ENCODE data around the gene HBG2. TPM values are rescaled to one million over a fixed set of nuclear protein-coding genes. Genes with fewer than 3 reads are reported as not detected.

HBG2 gene
- polyA plus RNA-seq, 1 donor from 2014 or later: not detected

DNA sequence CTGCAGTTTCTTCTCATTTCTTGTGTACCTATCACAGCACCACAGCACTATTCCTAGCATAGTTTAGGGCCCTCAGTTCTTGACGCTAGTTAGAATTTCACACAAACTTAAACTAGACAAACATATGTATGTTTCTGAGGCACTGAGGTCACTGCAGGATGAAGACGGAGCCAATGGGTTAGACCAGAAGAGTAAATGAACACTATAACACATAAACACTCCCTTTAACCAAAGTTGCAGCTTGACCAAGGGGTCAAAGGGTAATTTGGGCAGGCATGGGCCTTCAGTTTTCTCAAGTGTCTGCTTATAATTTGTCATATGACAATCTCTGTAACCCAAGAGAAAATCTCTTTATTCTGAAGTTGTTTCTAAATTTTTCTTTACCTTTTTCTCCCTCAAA, 28.0 kb upstream of the HBG2 start:
- H4K20me1 ChIP-seq (ENCODE audit: insufficient read depth): no peaks in the 10 kb centered on the region
- TF ChIP-seq MXI1 (conservative IDR thresholded peaks at IDR 0.05; ENCODE audit: poor library complexity, severe bottlenecking) (no peak), TAF1 (IDR thresholded peaks at IDR 0.05; ENCODE audit: low read depth) (no peak), EZH2 (IDR thresholded peaks at IDR 0.05; ENCODE audit: borderline replicate concordance, insufficient read depth, low read length, poor library complexity, severe bottlenecking) (no peak), SMC3 (conservative IDR thresholded peaks at IDR 0.05; ENCODE audit: poor library complexity) (no peak), RAD21 (conservative IDR thresholded peaks at IDR 0.05) (no peak)
- TF ChIP-seq, protein P1, sequence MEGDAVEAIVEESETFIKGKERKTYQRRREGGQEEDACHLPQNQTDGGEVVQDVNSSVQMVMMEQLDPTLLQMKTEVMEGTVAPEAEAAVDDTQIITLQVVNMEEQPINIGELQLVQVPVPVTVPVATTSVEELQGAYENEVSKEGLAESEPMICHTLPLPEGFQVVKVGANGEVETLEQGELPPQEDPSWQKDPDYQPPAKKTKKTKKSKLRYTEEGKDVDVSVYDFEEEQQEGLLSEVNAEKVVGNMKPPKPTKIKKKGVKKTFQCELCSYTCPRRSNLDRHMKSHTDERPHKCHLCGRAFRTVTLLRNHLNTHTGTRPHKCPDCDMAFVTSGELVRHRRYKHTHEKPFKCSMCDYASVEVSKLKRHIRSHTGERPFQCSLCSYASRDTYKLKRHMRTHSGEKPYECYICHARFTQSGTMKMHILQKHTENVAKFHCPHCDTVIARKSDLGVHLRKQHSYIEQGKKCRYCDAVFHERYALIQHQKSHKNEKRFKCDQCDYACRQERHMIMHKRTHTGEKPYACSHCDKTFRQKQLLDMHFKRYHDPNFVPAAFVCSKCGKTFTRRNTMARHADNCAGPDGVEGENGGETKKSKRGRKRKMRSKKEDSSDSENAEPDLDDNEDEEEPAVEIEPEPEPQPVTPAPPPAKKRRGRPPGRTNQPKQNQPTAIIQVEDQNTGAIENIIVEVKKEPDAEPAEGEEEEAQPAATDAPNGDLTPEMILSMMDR (IDR thresholded peaks at IDR 0.05; ENCODE audit: poor library complexity, severe bottlenecking): no peak
- TF ChIP-seq, protein P2, sequence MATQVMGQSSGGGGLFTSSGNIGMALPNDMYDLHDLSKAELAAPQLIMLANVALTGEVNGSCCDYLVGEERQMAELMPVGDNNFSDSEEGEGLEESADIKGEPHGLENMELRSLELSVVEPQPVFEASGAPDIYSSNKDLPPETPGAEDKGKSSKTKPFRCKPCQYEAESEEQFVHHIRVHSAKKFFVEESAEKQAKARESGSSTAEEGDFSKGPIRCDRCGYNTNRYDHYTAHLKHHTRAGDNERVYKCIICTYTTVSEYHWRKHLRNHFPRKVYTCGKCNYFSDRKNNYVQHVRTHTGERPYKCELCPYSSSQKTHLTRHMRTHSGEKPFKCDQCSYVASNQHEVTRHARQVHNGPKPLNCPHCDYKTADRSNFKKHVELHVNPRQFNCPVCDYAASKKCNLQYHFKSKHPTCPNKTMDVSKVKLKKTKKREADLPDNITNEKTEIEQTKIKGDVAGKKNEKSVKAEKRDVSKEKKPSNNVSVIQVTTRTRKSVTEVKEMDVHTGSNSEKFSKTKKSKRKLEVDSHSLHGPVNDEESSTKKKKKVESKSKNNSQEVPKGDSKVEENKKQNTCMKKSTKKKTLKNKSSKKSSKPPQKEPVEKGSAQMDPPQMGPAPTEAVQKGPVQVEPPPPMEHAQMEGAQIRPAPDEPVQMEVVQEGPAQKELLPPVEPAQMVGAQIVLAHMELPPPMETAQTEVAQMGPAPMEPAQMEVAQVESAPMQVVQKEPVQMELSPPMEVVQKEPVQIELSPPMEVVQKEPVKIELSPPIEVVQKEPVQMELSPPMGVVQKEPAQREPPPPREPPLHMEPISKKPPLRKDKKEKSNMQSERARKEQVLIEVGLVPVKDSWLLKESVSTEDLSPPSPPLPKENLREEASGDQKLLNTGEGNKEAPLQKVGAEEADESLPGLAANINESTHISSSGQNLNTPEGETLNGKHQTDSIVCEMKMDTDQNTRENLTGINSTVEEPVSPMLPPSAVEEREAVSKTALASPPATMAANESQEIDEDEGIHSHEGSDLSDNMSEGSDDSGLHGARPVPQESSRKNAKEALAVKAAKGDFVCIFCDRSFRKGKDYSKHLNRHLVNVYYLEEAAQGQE (IDR thresholded peaks at IDR 0.05; ENCODE audit: borderline replicate concordance): no peak
- no peak overlapping the region for H3K4me2 ChIP-seq (ENCODE audit: low read length)
- H3K9ac ChIP-seq (ENCODE audit: low read length): no peak overlapping the region
- no peaks in the 10 kb centered on the region for H3K27me3 ChIP-seq (ENCODE audit: insufficient read depth, low read depth, low read length)
- H3K36me3 ChIP-seq (ENCODE audit: insufficient read depth, low read length): no peaks in the 10 kb centered on the region
- H3F3A ChIP-seq (ENCODE audit: insufficient read depth, low read length, poor library complexity, severe bottlenecking): no peaks in the 10 kb centered on the region
- H3K9me2 ChIP-seq (ENCODE audit: insufficient read depth, low read length): no peaks in the 10 kb centered on the region
- H3K27ac ChIP-seq (ENCODE audit: low read length): no peak overlapping the region
- H3K9me3 ChIP-seq (ENCODE audit: low read length): no peaks in the 10 kb centered on the region
- H3K79me2 ChIP-seq (replicated peaks; ENCODE audit: insufficient read depth, low read length): no peaks in the 10 kb centered on the region
- H3K4me3 ChIP-seq (ENCODE audit: low read length): no peak overlapping the region
- H2AFZ ChIP-seq (ENCODE audit: low read depth, low read length): no peak overlapping the region

DNA sequence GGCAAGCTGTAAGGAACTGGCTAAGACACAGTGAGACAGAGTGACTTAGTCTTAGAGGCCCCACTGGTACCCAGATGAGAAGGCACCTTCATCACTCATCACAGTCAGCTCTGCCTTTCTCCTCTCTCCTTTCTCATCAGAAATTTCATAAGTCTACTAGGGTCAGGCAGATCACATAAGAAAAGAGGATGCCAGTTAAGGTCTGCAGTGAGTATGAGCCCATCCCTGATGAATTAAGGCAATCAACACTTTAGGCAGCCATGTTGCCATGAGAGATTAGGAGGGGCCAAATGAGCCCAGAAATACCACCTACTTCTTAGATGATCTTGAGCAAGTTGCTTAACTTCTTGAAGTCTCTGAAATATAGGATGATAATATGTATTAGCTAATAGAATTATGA, 27.0 kb upstream of the HBG2 start:
- Histone ChIP-seq H3K9me2 (ENCODE audit: insufficient read depth, low read length) (no peaks in the 10 kb centered on the region), H3K4me3 (ENCODE audit: low read length) (no peak overlapping the region), H3K79me2 (replicated peaks; ENCODE audit: insufficient read depth, low read length) (no peaks in the 10 kb centered on the region), H3K27me3 (ENCODE audit: insufficient read depth, low read depth, low read length) (no peaks in the 10 kb centered on the region), H3K9ac (ENCODE audit: low read length) (no peak overlapping the region), H3K27ac (ENCODE audit: low read length) (no peak overlapping the region), H3K4me2 (ENCODE audit: low read length) (no peak overlapping the region), H3K36me3 (ENCODE audit: insufficient read depth, low read length) (no peaks in the 10 kb centered on the region), H3F3A (ENCODE audit: insufficient read depth, low read length, poor library complexity, severe bottlenecking) (no peaks in the 10 kb centered on the region), H3K9me3 (ENCODE audit: low read length) (no peaks in the 10 kb centered on the region), H2AFZ (ENCODE audit: low read depth, low read length) (no peak overlapping the region), H4K20me1 (ENCODE audit: insufficient read depth) (no peaks in the 10 kb centered on the region)
- no peak for TF ChIP-seq RAD21 (conservative IDR thresholded peaks at IDR 0.05)
- no peak for TF ChIP-seq MXI1 (conservative IDR thresholded peaks at IDR 0.05; ENCODE audit: poor library complexity, severe bottlenecking)
- TF ChIP-seq TAF1 (IDR thresholded peaks at IDR 0.05; ENCODE audit: low read depth): no peak
- TF ChIP-seq SMC3 (conservative IDR thresholded peaks at IDR 0.05; ENCODE audit: poor library complexity): no peak
- no peak for TF ChIP-seq POLR2AphosphoS5 (IDR thresholded peaks at IDR 0.05)
- TF ChIP-seq EP300 (conservative IDR thresholded peaks at IDR 0.05; ENCODE audit: poor library complexity, severe bottlenecking): no peak
- TF ChIP-seq, protein P2 (IDR thresholded peaks at IDR 0.05; ENCODE audit: borderline replicate concordance): no peak
- TF ChIP-seq, protein P1 (IDR thresholded peaks at IDR 0.05; ENCODE audit: poor library complexity, severe bottlenecking): no peak
- TF ChIP-seq EZH2 (IDR thresholded peaks at IDR 0.05; ENCODE audit: borderline replicate concordance, insufficient read depth, low read length, poor library complexity, severe bottlenecking): no peak
